Measurements from ENCODE around the gene ADAMTS13.

GRCh38 chr9:133495327-133496293, 73.4 kb downstream of the ADAMTS13 start:
- TF ChIP-seq KLF1 (tag; IDR thresholded peaks at IDR 0.05) (no peak), ZNF717 (CRISPR knock-in tag; IDR thresholded peaks at IDR 0.05) (no peak), MAZ (CRISPR knock-in tag; conservative IDR thresholded peaks at IDR 0.05 in 1 of 2, IDR thresholded peaks at IDR 0.05 in 1 of 2) (no peak)
- TF ChIP-seq, protein P1, sequence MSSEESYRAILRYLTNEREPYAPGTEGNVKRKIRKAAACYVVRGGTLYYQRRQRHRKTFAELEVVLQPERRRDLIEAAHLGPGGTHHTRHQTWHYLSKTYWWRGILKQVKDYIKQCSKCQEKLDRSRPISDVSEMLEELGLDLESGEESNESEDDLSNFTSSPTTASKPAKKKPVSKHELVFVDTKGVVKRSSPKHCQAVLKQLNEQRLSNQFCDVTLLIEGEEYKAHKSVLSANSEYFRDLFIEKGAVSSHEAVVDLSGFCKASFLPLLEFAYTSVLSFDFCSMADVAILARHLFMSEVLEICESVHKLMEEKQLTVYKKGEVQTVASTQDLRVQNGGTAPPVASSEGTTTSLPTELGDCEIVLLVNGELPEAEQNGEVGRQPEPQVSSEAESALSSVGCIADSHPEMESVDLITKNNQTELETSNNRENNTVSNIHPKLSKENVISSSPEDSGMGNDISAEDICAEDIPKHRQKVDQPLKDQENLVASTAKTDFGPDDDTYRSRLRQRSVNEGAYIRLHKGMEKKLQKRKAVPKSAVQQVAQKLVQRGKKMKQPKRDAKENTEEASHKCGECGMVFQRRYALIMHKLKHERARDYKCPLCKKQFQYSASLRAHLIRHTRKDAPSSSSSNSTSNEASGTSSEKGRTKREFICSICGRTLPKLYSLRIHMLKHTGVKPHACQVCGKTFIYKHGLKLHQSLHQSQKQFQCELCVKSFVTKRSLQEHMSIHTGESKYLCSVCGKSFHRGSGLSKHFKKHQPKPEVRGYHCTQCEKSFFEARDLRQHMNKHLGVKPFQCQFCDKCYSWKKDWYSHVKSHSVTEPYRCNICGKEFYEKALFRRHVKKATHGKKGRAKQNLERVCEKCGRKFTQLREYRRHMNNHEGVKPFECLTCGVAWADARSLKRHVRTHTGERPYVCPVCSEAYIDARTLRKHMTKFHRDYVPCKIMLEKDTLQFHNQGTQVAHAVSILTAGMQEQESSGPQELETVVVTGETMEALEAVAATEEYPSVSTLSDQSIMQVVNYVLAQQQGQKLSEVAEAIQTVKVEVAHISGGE (CRISPR knock-in tag; IDR thresholded peaks at IDR 0.05), result no peak
